ENCODE data around the gene GOT2. TPM values are rescaled to one million over a fixed set of nuclear protein-coding genes. Genes with fewer than 3 reads are reported as not detected.

GOT2 gene
- total and polyA plus RNA-seq, 10 donors: 26.8 to 59.2 (median 41.0) TPM

- Histone ChIP-seq H3K27ac (no peak overlapping the region), H3K36me3 (no peaks in the 10 kb centered on the region), H3K4me3 (no peak overlapping the region), H3K9me3 (no peaks in the 10 kb centered on the region), H3K27me3 (replicated peaks in 1 of 7) (no peaks in the 10 kb centered on the region), H3K4me1 (no peaks in the 10 kb centered on the region)
- no peak for DNase-seq
- intact Hi-C loops (cut with DNase I; ENCODE audit: low total_unique reads): no loop called here
- no peak for TF ChIP-seq CTCF (IDR thresholded peaks at IDR 0.05 in 8 of 11, conservative IDR thresholded peaks at IDR 0.05 in 3 of 11)
- no peak for TF ChIP-seq POLR2AphosphoS5 (IDR thresholded peaks at IDR 0.05)
- no peak for TF ChIP-seq POLR2A (IDR thresholded peaks at IDR 0.05)
- 62 to 83% (median 75%) methylated on average over 2 of the region's 2 CpGs for WGBS, 5 donors
Measured at GRCh38 chr16:58767581-58767980, 33.5 kb upstream of the GOT2 start.

GRCh38 chr16:58756650-58757332 is 22.7 kb upstream of the GOT2 start:
- Histone ChIP-seq H3K4me1 (peaks cover 3 to 11% (median 9%) of the 10 kb centered on the region in 6 donors), H3K36me3 (no peaks in the 10 kb centered on the region), H3K27me3 (replicated peaks in 1 of 7) (no peaks in the 10 kb centered on the region), H3K4me3 (peak overlapping the region in 1 of 8 donors; percentile 13), H3K9me3 (no peaks in the 10 kb centered on the region), H3K27ac (no peak overlapping the region)
- intact Hi-C loops (cut with DNase I; ENCODE audit: low total_unique reads): loop anchor here (5.0 kb wide), 2 partner anchors 244 to 419 kb away; no protein-coding TSS in a partner anchor
- no peak for DNase-seq
- 55 to 72% (median 65%) methylated on average over 7 of the region's 7 CpGs for WGBS, 5 donors
- TF ChIP-seq CTCF (IDR thresholded peaks at IDR 0.05 in 8 of 11, conservative IDR thresholded peaks at IDR 0.05 in 3 of 11) (peak in 1 of 11 experiments; percentile 13), POLR2AphosphoS5 (IDR thresholded peaks at IDR 0.05) (no peak)

GRCh38 chr16:58755989-58756649 is 22.0 kb upstream of the GOT2 start:
- Histone ChIP-seq H3K27ac (peak overlapping the region in 2 of 8 donors; percentile 29 to 33), H3K4me3 (peak overlapping the region in 3 of 8 donors; percentile 5 to 36 (median 13)), H3K36me3 (no peaks in the 10 kb centered on the region), H3K27me3 (replicated peaks in 1 of 7) (no peaks in the 10 kb centered on the region), H3K9me3 (no peaks in the 10 kb centered on the region), H3K4me1 (peaks cover 3 to 11% (median 9%) of the 10 kb centered on the region in 6 donors)
- TF ChIP-seq POLR2AphosphoS5 (IDR thresholded peaks at IDR 0.05) (peak in 1 of 3 donors; percentile 14), POLR2A (IDR thresholded peaks at IDR 0.05) (no peak), CTCF (IDR thresholded peaks at IDR 0.05 in 8 of 11, conservative IDR thresholded peaks at IDR 0.05 in 3 of 11) (peak; percentile 19 to 80 (median 58))
- intact Hi-C loops (cut with DNase I; ENCODE audit: low total_unique reads): loop anchor here (5.0 kb wide), 2 partner anchors 244 to 419 kb away; no protein-coding TSS in a partner anchor
- DNase-seq: peak; percentile 87
- WGBS, 5 donors: 5 to 11% (median 8%) methylated on average over 17 of the region's 17 CpGs

GRCh38 chr16:58753711-58754134 is 19.6 kb upstream of the GOT2 start:
- Histone ChIP-seq H3K27me3 (replicated peaks in 1 of 7) (no peaks in the 10 kb centered on the region), H3K27ac (no peak overlapping the region), H3K36me3 (no peaks in the 10 kb centered on the region), H3K9me3 (peaks cover 0 to 6% (median 0%) of the 10 kb centered on the region in 8 donors), H3K4me3 (no peak overlapping the region), H3K4me1 (peaks cover 3 to 11% (median 9%) of the 10 kb centered on the region in 6 donors)
- 59 to 96% (median 70%) methylated on average over 3 to 9 of the region's 9 CpGs for WGBS, 5 donors
- DNase-seq: no peak
- intact Hi-C loops (cut with DNase I; ENCODE audit: low total_unique reads): no loop called here
- TF ChIP-seq CTCF (IDR thresholded peaks at IDR 0.05 in 8 of 11, conservative IDR thresholded peaks at IDR 0.05 in 3 of 11) (no peak), POLR2AphosphoS5 (IDR thresholded peaks at IDR 0.05) (no peak), POLR2A (IDR thresholded peaks at IDR 0.05) (no peak)

Measured in spleen (tissue), 11 donors.